Hepatocyte (in vitro differentiated cells): ENCODE data around the gene LENEP.

Experiments used
- CTCF ChIP-seq: fragments of 200-600 bp; sonication (generic); IDR thresholded peaks from 2 replicates; pipeline ENCODE4 v1.5.1; 2016; ENCODE audit warnings: antibody characterized with exemption, mild to moderate bottlenecking; ENCODE audit not compliant: poor library complexity
- EZH2 ChIP-seq: fragments of 200-600 bp; sonication (generic); IDR thresholded peaks from 2 replicates; pipeline ENCODE4 v1.6.1; 2016; ENCODE audit warnings: antibody characterized with exemption, mild to moderate bottlenecking, borderline replicate concordance

- TF ChIP-seq CTCF (no peak), EZH2 (no peak)
These were observed 44.6 kb downstream of the LENEP start for GRCh38 chr1:155037851-155038441.
